Liver (tissue), 9 donors: ENCODE data around the gene OGG1. TPM values are rescaled to one million over a fixed set of nuclear protein-coding genes. Genes with fewer than 3 reads are reported as not detected.
A peak's percentile ranks its signal among the peaks of the same experiment; 100 is the strongest.

ENCODE experiments used
- DNase-seq: peaks from one replicate; pipeline ENCODE4 v3.0.0-alpha.2; 2017; ENCODE audit warnings: low spot score
- H3K27ac ChIP-seq, 2 donors: one replicate each; pipeline ENCODE4 v1.7.0; 2013; ENCODE audit warnings: inconsistent platforms in 2 of 2, low read length in 2 of 2, control low read depth in 1 of 2, low read depth in 1 of 2, mild to moderate bottlenecking in 1 of 2
- H3K27me3 ChIP-seq, 4 donors: one replicate each; pipeline versions ENCODE4 v1.6.1 to v1.7.0; 2013; ENCODE audit warnings: low read length in 3 of 4, inconsistent platforms in 1 of 4, mild to moderate bottlenecking in 1 of 4, moderate library complexity in 1 of 4; ENCODE audit not compliant: control insufficient read depth in 4 of 4, insufficient read depth in 4 of 4
- H3K36me3 ChIP-seq, 4 donors: one replicate each; pipeline versions ENCODE4 v1.6.1 to v1.7.0; 2013; ENCODE audit warnings: low read length in 3 of 4, mild to moderate bottlenecking in 3 of 4, low read depth in 1 of 4, moderate library complexity in 1 of 4; ENCODE audit not compliant: control insufficient read depth in 4 of 4, insufficient read depth in 3 of 4
- H3K4me1 ChIP-seq, 4 donors: one replicate each; pipeline versions ENCODE4 v1.6.1 to v1.7.0; 2013; ENCODE audit warnings: low read length in 3 of 4, mild to moderate bottlenecking in 3 of 4, moderate library complexity in 1 of 4; ENCODE audit not compliant: control insufficient read depth in 4 of 4, insufficient read depth in 4 of 4
- H3K4me3 ChIP-seq, 3 donors: one replicate each; pipeline versions ENCODE4 v1.6.1 to v1.7.0; 2013; ENCODE audit warnings: low read length in 3 of 3, control low read depth in 1 of 3, low read depth in 1 of 3, mild to moderate bottlenecking in 1 of 3
- H3K9ac ChIP-seq, 2 donors: one replicate each; pipeline ENCODE4 v1.7.0; 2013; ENCODE audit warnings: low read length in 2 of 2, mild to moderate bottlenecking in 2 of 2, moderate library complexity in 2 of 2, control low read depth in 1 of 2, low read depth in 1 of 2
- H3K9me3 ChIP-seq, 4 donors: one replicate each; pipeline versions ENCODE4 v1.6.1 to v1.7.0; 2013; ENCODE audit warnings: low read length in 3 of 4; ENCODE audit not compliant: control insufficient read depth in 4 of 4
- EGR1 ChIP-seq, 2 donors: IDR thresholded peaks; 2 replicates each; pipeline ENCODE4 v1.6.1; 2016 to 2018; ENCODE audit warnings: antibody characterized with exemption in 2 of 2, low read depth in 2 of 2
- FOXA1 ChIP-seq: IDR thresholded peaks from 2 replicates; pipeline ENCODE4 v1.6.1; 2016; ENCODE audit warnings: antibody characterized with exemption
- FOXA2 ChIP-seq: IDR thresholded peaks from 2 replicates; pipeline ENCODE4 v1.6.1; 2016; ENCODE audit warnings: antibody characterized with exemption
- JUND ChIP-seq, 2 donors: IDR thresholded peaks; 2 replicates each; pipeline ENCODE4 v1.6.1; 2016; ENCODE audit warnings: antibody characterized with exemption in 2 of 2
- NR2F2 ChIP-seq: IDR thresholded peaks from 2 replicates; pipeline ENCODE4 v1.6.1; 2016; ENCODE audit warnings: antibody characterized with exemption
- REST ChIP-seq: IDR thresholded peaks from 2 replicates; pipeline ENCODE4 v1.6.1; 2016; ENCODE audit warnings: antibody characterized with exemption, mild to moderate bottlenecking
- RXRA ChIP-seq, 2 donors: IDR thresholded peaks; 2 replicates each; pipeline ENCODE4 v1.6.1; 2017 to 2018; ENCODE audit warnings: antibody characterized with exemption in 2 of 2, mild to moderate bottlenecking in 1 of 2
- TAF1 ChIP-seq: conservative IDR thresholded peaks from 2 replicates; pipeline ENCODE4 v1.6.1; 2016; ENCODE audit warnings: antibody characterized with exemption, mild to moderate bottlenecking
- WGBS: extraction: QIAGEN DNeasy Blood & Tissue Kit; methylation state at CpG from one replicate; pipeline ENCODE4 v1.1.7; 2013; 5-methylcytosine and 5-hydroxymethylcytosine counted together
- polyA plus RNA-seq, 2 donors: library from polyadenylated mRNA; stranded (reverse) in 1 of 2; unstranded in 1 of 2; fragments of 200-250 nt in 1 of 2; fragments of >200 nt in 1 of 2; fragmentation: Nextera tagmentation in 1 of 2; extraction: Ambion mirVana in 1 of 2; gene quantifications; one replicate each; pipeline versions ENCODE4 v1.2.1 to v1.2.3, GENCODE V29; 2013 to 2015
- total RNA-seq, 2 donors: library from RNA; depleted of rRNA; stranded (reverse); fragments of >200 nt; gene quantifications; one replicate each; pipeline ENCODE4 v1.2.3, GENCODE V29; 2014
- TF ChIP-seq, protein P1 (sequence below): IDR thresholded peaks from 2 replicates; pipeline ENCODE4 v1.6.1; 2016; ENCODE audit warnings: antibody characterized with exemption
- TF ChIP-seq, protein P2 (sequence below): fragments of 150-350 bp; IDR thresholded peaks from 2 replicates; pipeline ENCODE4 v1.5.1; 2017; ENCODE audit warnings: improper control_type of control experiment, low read depth, low read length; ENCODE audit not compliant: missing input control
- donor health status: healthy.
- donor health status: healthy.
- donor health status: healthy.
- donor health status: healthy.
- donor health status: healthy.

Gene OGG1
- total and polyA plus RNA-seq, 4 donors = 8.9 to 19.8 (median 10.0) TPM

DNA sequence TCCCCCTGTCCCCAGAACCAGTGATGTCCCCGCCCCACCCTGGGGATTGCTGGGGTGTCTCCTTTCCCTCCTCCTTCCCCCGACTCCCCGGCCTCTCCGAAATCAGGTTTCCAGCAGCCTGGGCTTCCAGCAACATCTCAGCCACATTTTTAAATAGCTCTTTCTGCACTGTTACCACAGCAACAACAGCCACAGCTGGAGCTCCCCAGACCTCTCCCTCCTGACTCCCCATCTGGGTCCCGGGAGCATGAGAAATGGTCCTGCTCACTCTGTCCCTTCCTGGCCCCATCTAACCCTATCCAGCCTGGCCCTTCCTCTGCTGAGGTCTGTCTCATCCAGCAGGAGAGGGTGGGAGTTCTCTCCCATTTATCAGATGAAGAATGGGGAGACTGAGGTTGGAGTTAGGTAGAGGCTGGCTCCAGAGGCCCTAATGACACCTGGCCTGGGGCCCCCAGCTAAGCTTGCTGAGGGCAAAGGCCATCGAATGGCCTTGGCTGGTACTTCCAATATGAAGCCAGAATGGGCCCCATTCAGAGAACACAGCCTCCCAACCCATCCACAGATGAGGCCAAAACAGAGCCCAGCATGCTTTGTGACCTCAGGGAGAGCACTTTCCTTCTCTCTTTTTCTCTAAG, 18.5 kb downstream of the OGG1 start:
- no peaks in the 10 kb centered on the region for H3K27me3 ChIP-seq
- no peak overlapping the region for H3K27ac ChIP-seq
- DNase-seq = no peak
- H3K36me3 ChIP-seq = peaks cover 0 to 8% (median 4%) of the 10 kb centered on the region in 4 donors
- no peak overlapping the region for H3K4me3 ChIP-seq
- TF ChIP-seq, protein P1, sequence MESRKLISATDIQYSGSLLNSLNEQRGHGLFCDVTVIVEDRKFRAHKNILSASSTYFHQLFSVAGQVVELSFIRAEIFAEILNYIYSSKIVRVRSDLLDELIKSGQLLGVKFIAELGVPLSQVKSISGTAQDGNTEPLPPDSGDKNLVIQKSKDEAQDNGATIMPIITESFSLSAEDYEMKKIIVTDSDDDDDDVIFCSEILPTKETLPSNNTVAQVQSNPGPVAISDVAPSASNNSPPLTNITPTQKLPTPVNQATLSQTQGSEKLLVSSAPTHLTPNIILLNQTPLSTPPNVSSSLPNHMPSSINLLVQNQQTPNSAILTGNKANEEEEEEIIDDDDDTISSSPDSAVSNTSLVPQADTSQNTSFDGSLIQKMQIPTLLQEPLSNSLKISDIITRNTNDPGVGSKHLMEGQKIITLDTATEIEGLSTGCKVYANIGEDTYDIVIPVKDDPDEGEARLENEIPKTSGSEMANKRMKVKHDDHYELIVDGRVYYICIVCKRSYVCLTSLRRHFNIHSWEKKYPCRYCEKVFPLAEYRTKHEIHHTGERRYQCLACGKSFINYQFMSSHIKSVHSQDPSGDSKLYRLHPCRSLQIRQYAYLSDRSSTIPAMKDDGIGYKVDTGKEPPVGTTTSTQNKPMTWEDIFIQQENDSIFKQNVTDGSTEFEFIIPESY = no peak
- TF ChIP-seq EGR1 (IDR thresholded peaks at IDR 0.05; ENCODE audit: low read depth in 2 of 2) (no peak), REST (no peak), NR2F2 (no peak), JUND (IDR thresholded peaks at IDR 0.05) (no peak), FOXA1 (no peak), FOXA2 (no peak)
- H3K9me3 ChIP-seq = no peaks in the 10 kb centered on the region
- WGBS = 86% methylated on average over 6 of the region's 6 CpGs
- H3K9ac ChIP-seq = peak overlapping the region in 1 of 2 donors; percentile 51
- peaks cover 8 to 28% (median 20%) of the 10 kb centered on the region in 4 donors for H3K4me1 ChIP-seq

DNA sequence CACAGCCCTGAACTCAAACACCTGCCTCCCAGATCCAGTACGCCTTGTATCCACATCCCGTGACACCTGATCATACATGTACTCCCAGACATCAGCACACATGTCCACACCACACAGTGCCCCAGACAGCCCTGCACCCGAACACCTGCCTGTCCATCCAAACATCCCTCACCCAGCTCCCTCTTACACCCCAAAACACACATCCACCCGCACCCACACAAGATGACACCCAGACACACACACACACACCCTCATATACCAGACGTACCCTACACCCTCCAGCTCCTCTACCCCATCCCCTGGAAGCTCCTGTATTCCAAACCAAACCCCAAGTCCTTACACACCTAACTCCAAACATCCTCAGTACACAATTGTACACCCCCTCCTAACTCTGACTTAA, 19.3 kb downstream of the OGG1 start:
- no peak overlapping the region for H3K27ac ChIP-seq
- DNase-seq = no peak
- H3K36me3 ChIP-seq = peaks cover 0 to 8% (median 4%) of the 10 kb centered on the region in 4 donors
- no peak for TF ChIP-seq EGR1 (IDR thresholded peaks at IDR 0.05; ENCODE audit: low read depth in 2 of 2)
- TF ChIP-seq TAF1 = no peak
- TF ChIP-seq RXRA (IDR thresholded peaks at IDR 0.05) = no peak
- TF ChIP-seq, protein P2, sequence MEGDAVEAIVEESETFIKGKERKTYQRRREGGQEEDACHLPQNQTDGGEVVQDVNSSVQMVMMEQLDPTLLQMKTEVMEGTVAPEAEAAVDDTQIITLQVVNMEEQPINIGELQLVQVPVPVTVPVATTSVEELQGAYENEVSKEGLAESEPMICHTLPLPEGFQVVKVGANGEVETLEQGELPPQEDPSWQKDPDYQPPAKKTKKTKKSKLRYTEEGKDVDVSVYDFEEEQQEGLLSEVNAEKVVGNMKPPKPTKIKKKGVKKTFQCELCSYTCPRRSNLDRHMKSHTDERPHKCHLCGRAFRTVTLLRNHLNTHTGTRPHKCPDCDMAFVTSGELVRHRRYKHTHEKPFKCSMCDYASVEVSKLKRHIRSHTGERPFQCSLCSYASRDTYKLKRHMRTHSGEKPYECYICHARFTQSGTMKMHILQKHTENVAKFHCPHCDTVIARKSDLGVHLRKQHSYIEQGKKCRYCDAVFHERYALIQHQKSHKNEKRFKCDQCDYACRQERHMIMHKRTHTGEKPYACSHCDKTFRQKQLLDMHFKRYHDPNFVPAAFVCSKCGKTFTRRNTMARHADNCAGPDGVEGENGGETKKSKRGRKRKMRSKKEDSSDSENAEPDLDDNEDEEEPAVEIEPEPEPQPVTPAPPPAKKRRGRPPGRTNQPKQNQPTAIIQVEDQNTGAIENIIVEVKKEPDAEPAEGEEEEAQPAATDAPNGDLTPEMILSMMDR = no peak
- H3K9ac ChIP-seq = peak overlapping the region; percentile 5 to 51
- peaks cover 8 to 28% (median 20%) of the 10 kb centered on the region in 4 donors for H3K4me1 ChIP-seq
- H3K27me3 ChIP-seq = no peaks in the 10 kb centered on the region
- no peaks in the 10 kb centered on the region for H3K9me3 ChIP-seq
- peak overlapping the region; percentile 50 to 70 (median 68) for H3K4me3 ChIP-seq
- WGBS = 68% methylated on average over 5 of the region's 5 CpGs
